Activated naive CD8-positive, alpha-beta T cell (primary cell): Measurements from ENCODE around the gene DYRK3.

Experiments
- H3K27ac Mint-ChIP-seq: one replicate; pipeline ENCODE4 v1.8.0; 2021; ENCODE audit warnings: mixed read lengths
- H3K27me3 Mint-ChIP-seq: one replicate; pipeline ENCODE4 v1.8.0; 2021; ENCODE audit warnings: mixed read lengths
- H3K36me3 Mint-ChIP-seq: one replicate; pipeline ENCODE4 v1.8.0; 2021; ENCODE audit warnings: mixed read lengths
- H3K4me1 Mint-ChIP-seq: one replicate; pipeline ENCODE4 v1.8.0; 2021; ENCODE audit warnings: low read depth, mixed read lengths
- H3K4me3 Mint-ChIP-seq: one replicate; pipeline ENCODE4 v1.8.0; 2021; ENCODE audit warnings: mild to moderate bottlenecking, mixed read lengths
- H3K9me3 Mint-ChIP-seq: one replicate; pipeline ENCODE4 v1.8.0; 2021; ENCODE audit warnings: low read depth, mixed read lengths

The DYRK3 gene

GRCh38 chr1:206635080-206635977, at the start of gene DYRK3:
TSS of gene DYRK3 (plus strand) at chr1:206635536. CDS start at chr1:206635704, 168 bp downstream.
- peak within 1 kb of the TSS; percentile 88 for H3K27ac Mint-ChIP-seq
- peak within 1 kb of the TSS; percentile 87 for H3K4me3 Mint-ChIP-seq
- no peaks in the 10 kb centered on the region for H3K9me3 Mint-ChIP-seq
- no peaks in the 10 kb centered on the region for H3K36me3 Mint-ChIP-seq
- peaks cover 16% of the 10 kb centered on the region for H3K4me1 Mint-ChIP-seq
- peaks cover 7% of the 10 kb centered on the region for H3K27me3 Mint-ChIP-seq

DNA sequence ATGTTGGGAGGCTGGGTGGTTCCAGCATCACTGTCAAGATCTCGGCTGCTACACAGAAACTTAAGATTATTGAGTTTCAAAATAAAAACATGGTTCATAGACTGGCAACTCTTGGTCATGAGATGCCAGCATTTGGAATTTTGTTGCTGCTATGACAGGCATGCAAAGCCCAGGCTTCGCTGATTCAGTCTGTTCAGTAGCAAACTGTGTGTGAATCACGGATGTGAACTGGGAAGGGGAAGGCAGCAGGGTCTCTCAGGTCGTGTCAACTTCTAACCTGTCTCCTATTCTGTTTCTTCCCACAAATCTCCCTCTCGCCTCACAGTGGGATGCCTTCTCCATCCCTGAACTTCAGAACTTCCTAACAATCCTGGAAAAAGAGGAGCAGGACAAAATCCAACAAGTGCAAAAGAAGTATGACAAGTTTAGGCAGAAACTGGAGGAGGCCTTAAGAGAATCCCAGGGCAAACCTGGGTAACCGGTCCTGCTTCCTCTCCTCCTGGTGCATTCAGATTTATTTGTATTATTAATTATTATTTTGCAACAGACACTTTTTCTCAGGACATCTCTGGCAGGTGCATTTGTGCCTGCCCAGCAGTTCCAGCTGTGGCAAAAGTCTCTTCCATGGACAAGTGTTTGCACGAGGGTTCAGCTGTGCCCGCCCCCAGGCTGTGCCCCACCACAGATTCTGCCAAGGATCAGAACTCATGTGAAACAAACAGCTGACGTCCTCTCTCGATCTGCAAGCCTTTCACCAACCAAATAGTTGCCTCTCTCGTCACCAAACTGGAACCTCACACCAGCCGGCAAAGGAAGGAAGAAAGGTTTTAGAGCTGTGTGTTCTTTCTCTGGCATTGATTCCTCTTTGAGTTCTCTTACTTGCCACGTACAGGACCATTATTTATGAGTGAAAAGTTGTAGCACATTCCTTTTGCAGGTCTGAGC, 48.6 kb upstream of the DYRK3 start:
- peak overlapping the region; percentile 96 for H3K27ac Mint-ChIP-seq
- H3K27me3 Mint-ChIP-seq = no peaks in the 10 kb centered on the region
- peaks cover 78% of the 10 kb centered on the region for H3K4me1 Mint-ChIP-seq
- peak overlapping the region; percentile 23 for H3K4me3 Mint-ChIP-seq
- H3K9me3 Mint-ChIP-seq = no peaks in the 10 kb centered on the region
- peaks cover 7% of the 10 kb centered on the region for H3K36me3 Mint-ChIP-seq

- Mint-ChIP-seq H3K4me1 (peaks cover 76% of the 10 kb centered on the region), H3K4me3 (no peak overlapping the region), H3K9me3 (no peaks in the 10 kb centered on the region), H3K27me3 (no peaks in the 10 kb centered on the region), H3K27ac (peak overlapping the region; percentile 96), H3K36me3 (peaks cover 10% of the 10 kb centered on the region)
These were observed 47.4 kb upstream of the DYRK3 start for GRCh38 chr1:206587904-206588303.

- Mint-ChIP-seq H3K27me3 (no peaks in the 10 kb centered on the region), H3K4me3 (peak overlapping the region; percentile 76), H3K27ac (peak overlapping the region; percentile 96), H3K4me1 (peaks cover 70% of the 10 kb centered on the region), H3K9me3 (no peaks in the 10 kb centered on the region), H3K36me3 (peaks cover 10% of the 10 kb centered on the region)
These were observed 46.8 kb upstream of the DYRK3 start for GRCh38 chr1:206588492-206588891.

GRCh38 chr1:206589206-206589605, 46.1 kb upstream of the DYRK3 start:
- Mint-ChIP-seq H3K4me3 (peak overlapping the region; percentile 76), H3K27ac (peak overlapping the region; percentile 96), H3K36me3 (peaks cover 14% of the 10 kb centered on the region), H3K4me1 (peaks cover 71% of the 10 kb centered on the region), H3K27me3 (no peaks in the 10 kb centered on the region), H3K9me3 (no peaks in the 10 kb centered on the region)

- H3K36me3 Mint-ChIP-seq = peaks cover 14% of the 10 kb centered on the region
- H3K4me1 Mint-ChIP-seq = peaks cover 67% of the 10 kb centered on the region
- H3K9me3 Mint-ChIP-seq = no peaks in the 10 kb centered on the region
- H3K27me3 Mint-ChIP-seq = no peaks in the 10 kb centered on the region
- peak overlapping the region; percentile 96 for H3K27ac Mint-ChIP-seq
- H3K4me3 Mint-ChIP-seq = peak overlapping the region; percentile 78
These were observed 45.1 kb upstream of the DYRK3 start for GRCh38 chr1:206590025-206590758.

GRCh38 chr1:206591226-206591625, 44.1 kb upstream of the DYRK3 start:
- no peaks in the 10 kb centered on the region for H3K9me3 Mint-ChIP-seq
- H3K27me3 Mint-ChIP-seq = no peaks in the 10 kb centered on the region
- H3K27ac Mint-ChIP-seq = peak overlapping the region; percentile 96
- H3K36me3 Mint-ChIP-seq = peaks cover 14% of the 10 kb centered on the region
- peaks cover 63% of the 10 kb centered on the region for H3K4me1 Mint-ChIP-seq
- peak overlapping the region; percentile 44 for H3K4me3 Mint-ChIP-seq

GRCh38 chr1:206591696-206592095, 43.6 kb upstream of the DYRK3 start:
- Mint-ChIP-seq H3K9me3 (no peaks in the 10 kb centered on the region), H3K27me3 (no peaks in the 10 kb centered on the region), H3K36me3 (peaks cover 14% of the 10 kb centered on the region), H3K4me3 (peak overlapping the region; percentile 6), H3K27ac (peak overlapping the region; percentile 83), H3K4me1 (peaks cover 59% of the 10 kb centered on the region)

DNA sequence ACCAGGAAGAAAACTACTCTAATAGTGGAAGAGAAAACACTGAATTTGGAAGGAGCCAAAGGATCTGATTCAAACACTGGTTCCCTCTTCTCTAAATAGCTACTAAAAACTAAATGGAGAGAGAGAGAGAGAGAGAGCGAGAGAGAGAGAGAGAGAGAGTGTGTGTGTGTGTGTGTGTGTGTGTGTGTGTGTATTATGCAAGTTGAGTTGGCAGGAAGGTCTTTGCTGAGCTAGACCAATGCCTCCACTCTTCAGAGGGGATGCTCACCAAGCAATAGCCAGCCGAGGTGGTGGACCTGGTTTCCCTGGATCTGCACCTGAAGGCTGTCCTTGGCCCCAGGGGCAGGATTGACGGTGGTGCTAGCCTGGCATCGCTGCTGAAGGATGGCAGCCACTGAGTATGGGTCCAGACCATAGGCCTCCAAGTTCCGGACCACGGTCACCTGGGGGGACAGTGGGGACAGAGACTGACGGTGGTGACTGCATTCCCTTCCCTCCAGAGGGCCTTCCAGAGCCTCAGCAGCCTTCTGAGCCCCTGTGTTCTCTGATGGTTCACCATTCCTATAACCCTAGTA, 41.9 kb upstream of the DYRK3 start:
- H3K27me3 Mint-ChIP-seq = no peaks in the 10 kb centered on the region
- peak overlapping the region; percentile 83 for H3K27ac Mint-ChIP-seq
- H3K36me3 Mint-ChIP-seq = peaks cover 16% of the 10 kb centered on the region
- peaks cover 45% of the 10 kb centered on the region for H3K4me1 Mint-ChIP-seq
- H3K9me3 Mint-ChIP-seq = no peaks in the 10 kb centered on the region
- H3K4me3 Mint-ChIP-seq = no peak overlapping the region

GRCh38 chr1:206595581-206596318, 39.6 kb upstream of the DYRK3 start:
- Mint-ChIP-seq H3K27ac (peak overlapping the region; percentile 74), H3K4me1 (peaks cover 22% of the 10 kb centered on the region), H3K4me3 (no peak overlapping the region), H3K9me3 (no peaks in the 10 kb centered on the region), H3K27me3 (no peaks in the 10 kb centered on the region), H3K36me3 (peaks cover 9% of the 10 kb centered on the region)

DNA sequence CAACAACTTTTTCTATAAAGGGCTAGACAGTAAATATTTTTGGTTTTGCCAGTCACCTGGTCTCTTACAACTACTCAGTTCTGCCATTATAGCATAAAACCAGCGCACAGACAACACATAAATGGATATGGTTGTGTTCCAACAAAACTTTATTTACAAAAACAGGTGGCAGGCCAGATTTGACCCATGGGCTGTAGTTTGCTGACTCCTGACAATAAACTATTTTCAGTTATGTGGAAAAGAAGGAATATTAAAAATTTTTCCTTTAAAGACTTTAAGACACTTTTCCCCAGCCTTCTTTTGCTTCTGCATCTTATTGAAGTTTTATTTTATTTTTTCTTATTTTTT, 39.0 kb upstream of the DYRK3 start:
- no peaks in the 10 kb centered on the region for H3K9me3 Mint-ChIP-seq
- H3K4me3 Mint-ChIP-seq = no peak overlapping the region
- H3K27ac Mint-ChIP-seq = peak overlapping the region; percentile 72
- peaks cover 17% of the 10 kb centered on the region for H3K4me1 Mint-ChIP-seq
- no peaks in the 10 kb centered on the region for H3K27me3 Mint-ChIP-seq
- H3K36me3 Mint-ChIP-seq = peaks cover 12% of the 10 kb centered on the region

DNA sequence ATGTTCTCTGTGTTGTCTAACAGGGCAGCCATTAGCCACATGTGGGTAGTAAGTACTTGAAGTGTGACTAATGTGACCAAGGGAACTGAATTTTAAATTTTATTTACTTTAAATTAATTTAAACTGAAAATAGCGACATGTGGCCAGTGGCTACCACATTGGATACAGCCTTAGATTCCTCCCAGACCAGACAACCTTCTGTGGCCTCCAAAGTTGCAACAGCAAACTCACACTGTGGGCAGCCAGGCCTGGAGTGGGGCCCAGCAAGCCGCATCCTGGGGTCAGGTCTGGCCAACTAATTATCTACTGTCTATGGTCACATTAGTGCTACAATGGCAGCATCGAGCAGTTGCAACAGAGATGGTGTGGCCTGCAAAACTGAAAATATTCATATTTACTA, 34.8 kb upstream of the DYRK3 start:
- no peak overlapping the region for H3K4me3 Mint-ChIP-seq
- peaks cover 5% of the 10 kb centered on the region for H3K36me3 Mint-ChIP-seq
- no peak overlapping the region for H3K27ac Mint-ChIP-seq
- H3K4me1 Mint-ChIP-seq = no peaks in the 10 kb centered on the region
- H3K9me3 Mint-ChIP-seq = no peaks in the 10 kb centered on the region
- H3K27me3 Mint-ChIP-seq = no peaks in the 10 kb centered on the region

DNA sequence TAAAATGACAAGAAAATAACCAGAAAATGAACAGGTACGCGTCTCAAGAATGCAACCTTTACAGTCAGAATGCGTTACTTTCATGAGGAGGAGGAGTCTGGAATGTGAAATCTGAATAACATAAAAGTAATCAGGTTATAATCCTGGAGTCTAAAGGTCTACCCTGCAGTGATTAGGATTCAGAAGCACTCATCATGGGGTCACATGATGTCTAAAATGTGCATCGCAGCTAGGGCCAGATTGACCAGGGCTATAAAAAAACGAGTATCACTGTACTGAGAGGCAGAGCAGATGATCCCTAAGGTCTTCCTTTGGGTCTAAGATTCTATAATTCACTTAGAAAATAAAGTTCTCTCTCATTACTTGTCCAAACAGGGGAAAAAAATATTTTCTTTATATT, 30.5 kb upstream of the DYRK3 start:
- Mint-ChIP-seq H3K36me3 (peaks cover 21% of the 10 kb centered on the region), H3K27ac (no peak overlapping the region), H3K27me3 (no peaks in the 10 kb centered on the region), H3K4me1 (peaks cover 16% of the 10 kb centered on the region), H3K9me3 (no peaks in the 10 kb centered on the region), H3K4me3 (no peak overlapping the region)

- H3K27ac Mint-ChIP-seq = no peak overlapping the region
- H3K36me3 Mint-ChIP-seq = peaks cover 18% of the 10 kb centered on the region
- no peak overlapping the region for H3K4me3 Mint-ChIP-seq
- no peaks in the 10 kb centered on the region for H3K9me3 Mint-ChIP-seq
- H3K27me3 Mint-ChIP-seq = no peaks in the 10 kb centered on the region
- H3K4me1 Mint-ChIP-seq = peaks cover 28% of the 10 kb centered on the region
These were observed 28.5 kb upstream of the DYRK3 start for GRCh38 chr1:206606867-206607266.
